Cerebellar nuclear complex (tissue), 1 donor: ENCODE measurements around the gene TMCC3.

Experiments used
- DNase-seq, 2 experiments: peaks; one replicate each; lab custom pipeline; 2025; lab: John Stamatoyannopoulos, UW

TMCC3 gene

DNA sequence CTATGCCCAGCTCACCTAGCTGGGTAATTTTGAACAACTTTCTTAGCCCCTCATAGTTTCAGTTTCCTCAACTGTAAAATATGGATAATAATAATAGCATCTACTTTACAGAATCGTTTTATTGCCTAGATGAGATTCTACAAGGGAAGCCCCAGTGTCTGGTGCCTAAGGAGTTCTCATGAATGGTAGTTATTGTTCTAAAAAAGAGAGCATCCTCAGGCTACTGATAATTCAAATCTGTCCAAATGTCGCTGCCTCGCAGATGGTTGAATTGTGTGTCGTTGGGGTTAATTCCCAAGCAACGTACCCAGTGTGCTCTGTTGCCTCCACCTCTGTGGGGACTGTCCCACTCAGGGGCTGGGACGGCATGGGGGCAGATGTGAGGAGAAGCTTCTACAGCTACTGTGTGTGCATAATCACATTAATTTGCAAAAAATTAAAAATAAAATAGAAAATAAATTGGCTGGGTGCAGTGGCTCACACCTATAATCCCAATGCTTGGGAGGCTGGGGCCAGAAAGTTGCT lies 119.1 kb downstream of the TMCC3 start:
- no peak for DNase-seq

DNA sequence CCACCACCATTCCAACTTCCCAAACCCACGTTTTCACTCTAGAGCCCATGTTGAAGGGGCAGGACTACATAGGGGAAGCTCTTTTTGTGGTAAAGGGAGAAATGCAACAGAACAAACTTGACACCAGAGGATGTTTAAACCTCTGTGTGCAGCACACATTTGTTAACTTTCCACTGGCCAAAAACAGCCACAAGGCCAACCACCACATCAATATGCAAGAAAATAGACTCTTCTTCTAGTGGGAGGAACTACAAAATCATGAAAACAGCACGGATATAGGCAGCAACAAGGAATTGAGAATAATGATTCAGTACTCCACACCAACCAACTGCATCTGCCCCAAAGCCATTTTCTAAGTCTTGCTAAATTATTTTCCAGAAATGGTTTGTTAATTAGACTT lies 124.4 kb downstream of the TMCC3 start:
- DNase-seq: no peak
